HCT116 (cell line): ENCODE measurements around the gene ADGRB3. TPM values are rescaled to one million over a fixed set of nuclear protein-coding genes. Genes with fewer than 3 reads are reported as not detected.
"Not testable (repeated sequence)": the region's sequence is repeated elsewhere in the genome, so short reads cannot be mapped to it uniquely, and the experiment has no call there.

Experiments
- ATAC-seq: fragments of 200-7000 bp; cut with Tn5 transposase; 2 replicates; pipeline ENCODE4 v1.9.1; 2020; ENCODE audit warnings: mild to moderate bottlenecking, moderate library complexity
- BruUV-seq: library from RNA; stranded (reverse); fragments of 400-500 nt; replicated peaks from 2 replicates; lab custom pipeline; 2021; lab: Mats Ljungman, UMichigan
- CTCF ChIA-PET: fragments of 300-600 bp; sonication (Branson Sonifier 250); formaldehyde crosslinking; loops from one replicate; lab custom pipeline; 2021; ENCODE audit warnings: antibody characterized with exemption; lab: Charles Lee
- POLR2A ChIA-PET: fragments of 300-600, 350-600 bp; sonication (Branson Sonifier 250); formaldehyde crosslinking; loops from one replicate; lab custom pipeline; 2021; ENCODE audit warnings: antibody characterized with exemption; lab: Charles Lee
- RAD21 ChIA-PET, 2 experiments: fragments of 300-600 bp; sonication (Branson Sonifier 250); formaldehyde crosslinking; loops; one replicate each; lab custom pipeline; 2023; ENCODE audit warnings: low total read pairs in 2 of 2; ENCODE audit not compliant: uncharacterized antibody in 2 of 2, unreplicated experiment in 2 of 2, low non-redundant PET in 1 of 2; lab: Charles Lee
- DNase-seq: peaks from one replicate; pipeline ENCODE4 v3.0.0-alpha.2; 2010; ENCODE audit warnings: low read depth, low spot score
- H2AFZ ChIP-seq: fragments of 200-600 bp; shearing (Covaris generic), sonication (generic); 2 replicates; pipeline ENCODE4 v1.6.1; 2017; ENCODE audit warnings: low read depth, mixed run types, mixed read lengths, antibody characterized with exemption, low read length; ENCODE audit not compliant: poor library complexity, severe bottlenecking
- H3K27ac ChIP-seq: 2 replicates; pipeline ENCODE4 v1.5.1; 2012; ENCODE audit warnings: low read depth, low read length
- H3K27me3 ChIP-seq: fragments of 200-600 bp; sonication (generic); 2 replicates; pipeline ENCODE4 v1.6.1; 2016; ENCODE audit warnings: mixed run types, low read length, mixed read lengths; ENCODE audit not compliant: insufficient read depth
- H3K36me3 ChIP-seq, 2 experiments: fragments of 200-500 bp in 1 of 2; fragments of 200-600 bp in 1 of 2; sonication (Bioruptor generic) in 1 of 2; sonication (generic) in 1 of 2; 2 replicates each; pipeline versions ENCODE4 v1.5.1 to v1.6.1; 2014 to 2016; ENCODE audit warnings: low read length in 2 of 2, inconsistent platforms in 1 of 2, mixed read lengths in 1 of 2, mixed run types in 1 of 2; ENCODE audit not compliant: insufficient read depth in 2 of 2, control insufficient read depth in 1 of 2
- H3K4me1 ChIP-seq, 2 experiments: fragments of 200-600 bp in 1 of 2; sonication (generic) in 1 of 2; 2 replicates each; pipeline versions ENCODE4 v1.5.1 to v1.6.1; 2012 to 2017; ENCODE audit warnings: low read length in 2 of 2, inconsistent platforms in 1 of 2, mild to moderate bottlenecking in 1 of 2, mixed read lengths in 1 of 2, mixed run types in 1 of 2, moderate library complexity in 1 of 2; ENCODE audit not compliant: insufficient read depth in 2 of 2, control insufficient read depth in 1 of 2
- H3K4me2 ChIP-seq: fragments of 200-600 bp; sonication (generic); 2 replicates; pipeline ENCODE4 v1.6.1; 2017; ENCODE audit warnings: mixed run types, low read length, mixed read lengths
- H3K4me3 ChIP-seq, 2 experiments: fragments of 200-600 bp in 1 of 2; sonication (generic) in 1 of 2; replicated peaks in 1 of 2; 2 replicates each; pipeline ENCODE4 v1.5.1; 2011 to 2016; ENCODE audit warnings: low read length in 2 of 2, control low read depth in 1 of 2, low read depth in 1 of 2, mild to moderate bottlenecking in 1 of 2, mixed read lengths in 1 of 2, mixed run types in 1 of 2
- H3K79me2 ChIP-seq: fragments of 200-600 bp; sonication (generic); 2 replicates; pipeline ENCODE4 v1.6.1; 2017; ENCODE audit warnings: mild to moderate bottlenecking, mixed run types, low read length, moderate library complexity, mixed read lengths; ENCODE audit not compliant: insufficient read depth
- H3K9ac ChIP-seq: fragments of 200-600 bp; sonication (generic); 2 replicates; pipeline ENCODE4 v1.6.1; 2016; ENCODE audit warnings: low read length, mixed read lengths
- H3K9me2 ChIP-seq: fragments of 200-600 bp; sonication (generic), shearing (Covaris generic); 2 replicates; pipeline ENCODE4 v1.6.1; 2017; ENCODE audit warnings: mixed run types, mild to moderate bottlenecking, moderate library complexity; ENCODE audit not compliant: insufficient read depth
- H3K9me3 ChIP-seq, 2 experiments: fragments of 200-500 bp in 1 of 2; fragments of 200-600 bp in 1 of 2; sonication (Bioruptor generic) in 1 of 2; sonication (generic) in 1 of 2; 2 replicates each; pipeline ENCODE4 v1.6.1; 2014 to 2017; ENCODE audit warnings: low read length in 2 of 2, mixed read lengths in 2 of 2, inconsistent platforms in 1 of 2, low read depth in 1 of 2, mild to moderate bottlenecking in 1 of 2, mixed run types in 1 of 2, moderate library complexity in 1 of 2; ENCODE audit not compliant: control insufficient read depth in 1 of 2, insufficient read depth in 1 of 2
- H4K20me1 ChIP-seq: fragments of 200-600 bp; sonication (generic), shearing (Covaris generic); 2 replicates; pipeline ENCODE4 v1.6.1; 2017; ENCODE audit warnings: mixed run types, mild to moderate bottlenecking, moderate library complexity; ENCODE audit not compliant: insufficient read depth
- CEBPB ChIP-seq: IDR thresholded peaks from 2 replicates; pipeline ENCODE4 v1.6.1; 2012; ENCODE audit warnings: low read depth
- ELF1 ChIP-seq: IDR thresholded peaks from 2 replicates; pipeline ENCODE4 v1.6.1; 2012; ENCODE audit warnings: low read depth, borderline replicate concordance
- EZH2phosphoT487 ChIP-seq: fragments of 200-600 bp; IDR thresholded peaks from 2 replicates; pipeline ENCODE4 v1.6.1; 2018; ENCODE audit warnings: antibody characterized with exemption, borderline replicate concordance
- FOSL1 ChIP-seq: IDR thresholded peaks from 2 replicates; pipeline ENCODE4 v1.6.1; 2012; ENCODE audit warnings: low read depth
- JUND ChIP-seq: IDR thresholded peaks from 2 replicates; pipeline ENCODE4 v1.6.1; 2012
- POLR2A ChIP-seq: IDR thresholded peaks from 2 replicates; pipeline ENCODE4 v1.7.0; 2011; ENCODE audit warnings: borderline replicate concordance; ENCODE audit not compliant: insufficient read depth, insufficient read length; ENCODE audit errors: extremely low read depth
- POLR2AphosphoS5 ChIP-seq: IDR thresholded peaks from 2 replicates; pipeline ENCODE4 v1.6.1; 2011; ENCODE audit warnings: mild to moderate bottlenecking, low read depth, low read length, moderate library complexity
- RAD21 ChIP-seq: IDR thresholded peaks from 2 replicates; pipeline ENCODE4 v1.6.1; 2012; ENCODE audit warnings: low read depth, mild to moderate bottlenecking
- SIN3A ChIP-seq: IDR thresholded peaks from 2 replicates; pipeline ENCODE4 v1.6.1; 2012; ENCODE audit warnings: low read depth
- SP1 ChIP-seq: IDR thresholded peaks from 2 replicates; pipeline ENCODE4 v1.6.1; 2012; ENCODE audit warnings: low read depth
- SRF ChIP-seq: IDR thresholded peaks from 2 replicates; pipeline ENCODE4 v1.6.1; 2012; ENCODE audit warnings: low read depth
- TCF7L2 ChIP-seq: IDR thresholded peaks from 2 replicates; pipeline ENCODE4 v1.7.0; 2011; ENCODE audit warnings: borderline replicate concordance, inconsistent platforms; ENCODE audit not compliant: insufficient read depth, insufficient read length; ENCODE audit errors: extremely low read depth
- YY1 ChIP-seq: IDR thresholded peaks from 2 replicates; pipeline ENCODE4 v1.6.1; 2011; ENCODE audit warnings: low read length, low read depth, moderate library complexity, mild to moderate bottlenecking; ENCODE audit not compliant: insufficient replicate concordance; ENCODE audit errors: extremely low read depth
- ZFX ChIP-seq: fragments of 450-650 bp; IDR thresholded peaks from 2 replicates; pipeline ENCODE4 v1.6.1; 2017
- ZNF274 ChIP-seq: fragments of 200-500 bp; sonication (Bioruptor generic); IDR thresholded peaks from 2 replicates; pipeline ENCODE4 v1.6.1; 2014; ENCODE audit warnings: mild to moderate bottlenecking, low read depth, low read length, inconsistent platforms
- intact Hi-C: fragments of 100-400 bp; cut with micrococcal nuclease; formaldehyde crosslinking; loops from 2 replicates; pipeline ENCODE4 v1.10.0; 2022
- total RNA-seq: library from RNA; stranded (reverse); gene quantifications from one replicate; pipeline ENCODE4 v1.2.1, GENCODE V29; 2021; ENCODE audit not compliant: unreplicated experiment
- TF ChIP-seq, protein P1 (sequence below): IDR thresholded peaks from 2 replicates; pipeline ENCODE4 v1.6.1; 2012
- TF ChIP-seq, protein P2 (sequence below): IDR thresholded peaks from 2 replicates; pipeline ENCODE4 v1.6.1; 2012; ENCODE audit warnings: low read depth

The ADGRB3 gene
- total RNA-seq, 1 experiment from 2014 or later = not detected

GRCh38 chr6:69121461-69122406 is 486.7 kb downstream of the ADGRB3 start:
- H3K4me1 ChIP-seq, POLR2A ChIA-PET, H3K9me2 ChIP-seq, H3K4me2 ChIP-seq, H4K20me1 ChIP-seq, ATAC-seq, H2AFZ ChIP-seq, RAD21 ChIA-PET, DNase-seq, H3K9ac ChIP-seq, H3K79me2 ChIP-seq, intact Hi-C loops, H3K27ac ChIP-seq, BruUV-seq, H3K27me3 ChIP-seq, H3K4me3 ChIP-seq, H3K36me3 ChIP-seq, CTCF ChIA-PET: not testable (repeated sequence)
- peaks cover 11 to 12% of the 10 kb centered on the region in 2 experiments; a peak in 2 of 4 replicates for H3K9me3 ChIP-seq

DNA sequence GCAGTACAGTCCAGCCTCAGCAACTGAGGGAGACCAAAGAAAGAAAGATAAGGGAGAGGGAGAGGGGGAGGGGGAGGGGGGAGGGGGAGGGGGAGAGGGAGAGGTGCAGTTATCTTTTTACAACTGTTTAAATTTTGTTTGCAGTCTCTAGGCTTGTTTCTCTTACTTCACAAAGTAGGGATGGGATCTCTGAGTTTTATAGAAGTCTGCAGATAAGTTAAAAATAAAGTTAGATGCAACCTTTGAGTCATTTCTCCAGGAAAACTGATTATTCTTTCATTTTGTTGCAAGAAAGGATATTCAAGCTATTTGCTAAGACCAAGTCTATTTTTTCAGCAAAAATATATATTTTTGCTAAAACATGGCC is 487.3 kb downstream of the ADGRB3 start:
- H4K20me1 ChIP-seq = no peaks in the 10 kb centered on the region
- H3K4me3 ChIP-seq = no peak overlapping the region
- BruUV-seq = no TSS peak
- peaks cover 11 to 12% of the 10 kb centered on the region in 2 experiments; a peak in 2 of 4 replicates for H3K9me3 ChIP-seq
- no peaks in the 10 kb centered on the region for H3K4me1 ChIP-seq
- no peaks in the 10 kb centered on the region for H3K9me2 ChIP-seq
- POLR2A ChIA-PET = no interaction called here
- no peak overlapping the region for H3K4me2 ChIP-seq
- H3K27me3 ChIP-seq = no peaks in the 10 kb centered on the region
- no peak overlapping the region for H3K27ac ChIP-seq
- CTCF ChIA-PET = no interaction called here
- H3K9ac ChIP-seq = no peak overlapping the region
- H3K79me2 ChIP-seq = no peaks in the 10 kb centered on the region
- intact Hi-C loops = no loop called here
- DNase-seq = no peak
- ATAC-seq = no peak
- no peak overlapping the region for H2AFZ ChIP-seq
- H3K36me3 ChIP-seq = no peaks in the 10 kb centered on the region
- RAD21 ChIA-PET = interaction anchor here in 1 of 2 experiments (0.7 kb wide), 1 partner anchor 73 kb away, joined by 4 read pairs; no protein-coding TSS in a partner anchor
- TF ChIP-seq SIN3A (no peak), ELF1 (no peak), CEBPB (no peak), ZFX (no peak), YY1 (no peak), ZNF274 (no peak), EZH2phosphoT487 (no peak), TCF7L2 (no peak), POLR2A (no peak), JUND (no peak), SP1 (no peak), FOSL1 (no peak), POLR2AphosphoS5 (no peak), SRF (no peak), RAD21 (no peak)
- TF ChIP-seq, protein P1, sequence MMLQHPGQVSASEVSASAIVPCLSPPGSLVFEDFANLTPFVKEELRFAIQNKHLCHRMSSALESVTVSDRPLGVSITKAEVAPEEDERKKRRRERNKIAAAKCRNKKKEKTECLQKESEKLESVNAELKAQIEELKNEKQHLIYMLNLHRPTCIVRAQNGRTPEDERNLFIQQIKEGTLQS = no peak
- TF ChIP-seq, protein P2, sequence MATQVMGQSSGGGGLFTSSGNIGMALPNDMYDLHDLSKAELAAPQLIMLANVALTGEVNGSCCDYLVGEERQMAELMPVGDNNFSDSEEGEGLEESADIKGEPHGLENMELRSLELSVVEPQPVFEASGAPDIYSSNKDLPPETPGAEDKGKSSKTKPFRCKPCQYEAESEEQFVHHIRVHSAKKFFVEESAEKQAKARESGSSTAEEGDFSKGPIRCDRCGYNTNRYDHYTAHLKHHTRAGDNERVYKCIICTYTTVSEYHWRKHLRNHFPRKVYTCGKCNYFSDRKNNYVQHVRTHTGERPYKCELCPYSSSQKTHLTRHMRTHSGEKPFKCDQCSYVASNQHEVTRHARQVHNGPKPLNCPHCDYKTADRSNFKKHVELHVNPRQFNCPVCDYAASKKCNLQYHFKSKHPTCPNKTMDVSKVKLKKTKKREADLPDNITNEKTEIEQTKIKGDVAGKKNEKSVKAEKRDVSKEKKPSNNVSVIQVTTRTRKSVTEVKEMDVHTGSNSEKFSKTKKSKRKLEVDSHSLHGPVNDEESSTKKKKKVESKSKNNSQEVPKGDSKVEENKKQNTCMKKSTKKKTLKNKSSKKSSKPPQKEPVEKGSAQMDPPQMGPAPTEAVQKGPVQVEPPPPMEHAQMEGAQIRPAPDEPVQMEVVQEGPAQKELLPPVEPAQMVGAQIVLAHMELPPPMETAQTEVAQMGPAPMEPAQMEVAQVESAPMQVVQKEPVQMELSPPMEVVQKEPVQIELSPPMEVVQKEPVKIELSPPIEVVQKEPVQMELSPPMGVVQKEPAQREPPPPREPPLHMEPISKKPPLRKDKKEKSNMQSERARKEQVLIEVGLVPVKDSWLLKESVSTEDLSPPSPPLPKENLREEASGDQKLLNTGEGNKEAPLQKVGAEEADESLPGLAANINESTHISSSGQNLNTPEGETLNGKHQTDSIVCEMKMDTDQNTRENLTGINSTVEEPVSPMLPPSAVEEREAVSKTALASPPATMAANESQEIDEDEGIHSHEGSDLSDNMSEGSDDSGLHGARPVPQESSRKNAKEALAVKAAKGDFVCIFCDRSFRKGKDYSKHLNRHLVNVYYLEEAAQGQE = no peak
